Endothelial cell of umbilical vein (primary cell): Measurements from ENCODE around the gene KAZN. TPM values are rescaled to one million over a fixed set of nuclear protein-coding genes. Genes with fewer than 3 reads are reported as not detected.

Experiments used
- BruUV-seq: library from RNA; stranded (reverse); fragments of 400-500 nt; replicated peaks from 2 replicates; lab custom pipeline; 2021; lab: Mats Ljungman, UMichigan
- CTCF ChIA-PET: fragments of 300-600, 350-600 bp; sonication (Branson Sonifier 250); formaldehyde crosslinking; loops from one replicate; lab custom pipeline; 2021; ENCODE audit warnings: antibody characterized with exemption, inconsistent platforms; lab: Charles Lee
- POLR2A ChIA-PET: fragments of 300-600, 350-600 bp; sonication (Branson Sonifier 250); formaldehyde crosslinking; loops from one replicate; lab custom pipeline; 2021; ENCODE audit warnings: antibody characterized with exemption, inconsistent platforms; lab: Charles Lee
- DNase-seq: peaks from one replicate; pipeline ENCODE4 v3.0.0-alpha.2; 2011; ENCODE audit warnings: low read depth, low spot score
- FAIRE-seq: peaks from 2 replicates; lab custom pipeline; 2011; peaks lifted over from hg19 to GRCh38; lab: Jason Lieb, UNC
- H2AFZ ChIP-seq: 2 replicates; pipeline ENCODE4 v1.6.0; 2012; ENCODE audit warnings: low read depth, low read length, control low read depth, inconsistent platforms
- H3K27ac ChIP-seq: 2 replicates; pipeline ENCODE4 v1.5.1; 2011; ENCODE audit warnings: low read depth, mild to moderate bottlenecking, control low read depth, low read length, moderate library complexity; ENCODE audit not compliant: insufficient read depth
- H3K27me3 ChIP-seq, 2 experiments: 2 replicates each; pipeline versions ENCODE4 v1.6.0 to v1.6.1; 2011; ENCODE audit warnings: low read length in 2 of 2, mixed read lengths in 1 of 2; ENCODE audit not compliant: control insufficient read depth in 2 of 2, insufficient read depth in 2 of 2
- H3K36me3 ChIP-seq, 2 experiments: 2 replicates in 1 of 2; 3 replicates in 1 of 2; pipeline ENCODE4 v1.5.1; 2011; ENCODE audit warnings: low read length in 2 of 2, mild to moderate bottlenecking in 1 of 2, moderate library complexity in 1 of 2; ENCODE audit not compliant: control insufficient read depth in 2 of 2, insufficient read depth in 2 of 2; ENCODE audit errors: extremely low read depth in 1 of 2
- H3K4me1 ChIP-seq: 3 replicates; pipeline ENCODE4 v1.5.1; 2011; ENCODE audit warnings: mild to moderate bottlenecking, low read length; ENCODE audit not compliant: control insufficient read depth, insufficient read depth; ENCODE audit errors: extremely low read depth
- H3K4me2 ChIP-seq: 2 replicates; pipeline ENCODE4 v1.6.1; 2011; ENCODE audit warnings: low read length, control low read depth, mixed read lengths; ENCODE audit not compliant: insufficient read depth
- H3K4me3 ChIP-seq, 3 experiments: fragments of 200-600 bp in 1 of 3; sonication (generic), shearing (Covaris generic) in 1 of 3; replicated peaks in 1 of 3; 2 replicates each; pipeline ENCODE4 v1.5.1; 2011 to 2016; ENCODE audit warnings: control low read depth in 3 of 3, low read length in 3 of 3, mild to moderate bottlenecking in 2 of 3, inconsistent platforms in 1 of 3, low read depth in 1 of 3, moderate library complexity in 1 of 3; ENCODE audit not compliant: insufficient read depth in 1 of 3
- H3K79me2 ChIP-seq: 2 replicates; pipeline ENCODE4 v1.6.0; 2012; ENCODE audit warnings: low read length, inconsistent platforms; ENCODE audit not compliant: control insufficient read depth, insufficient read depth
- H3K9ac ChIP-seq: replicated peaks from 2 replicates; pipeline ENCODE3; 2011; ENCODE audit warnings: low read length, control low read depth; ENCODE audit not compliant: insufficient read depth; ENCODE audit errors: extremely low read depth
- H3K9me1 ChIP-seq: replicated peaks from 3 replicates; pipeline ENCODE4 v1.6.0; 2011; ENCODE audit warnings: mild to moderate bottlenecking, low read length; ENCODE audit not compliant: control insufficient read depth, insufficient read depth; ENCODE audit errors: extremely low read depth
- H3K9me3 ChIP-seq: replicated peaks from 2 replicates; pipeline ENCODE4 v1.5.1; 2012; ENCODE audit warnings: low read length, inconsistent platforms; ENCODE audit not compliant: control insufficient read depth, insufficient read depth
- H4K20me1 ChIP-seq: replicated peaks from 2 replicates; pipeline ENCODE3; 2011; ENCODE audit warnings: mild to moderate bottlenecking, low read length; ENCODE audit not compliant: control insufficient read depth, insufficient read depth; ENCODE audit errors: extremely low read depth
- CTCF ChIP-seq, 2 donors: IDR thresholded peaks; 1 replicate in 1 of 2; 2 replicates in 1 of 2; pipeline ENCODE4 v1.5.1; 2011; ENCODE audit warnings: low read length in 2 of 2, mild to moderate bottlenecking in 2 of 2, moderate library complexity in 2 of 2, control low read depth in 1 of 2, inconsistent platforms in 1 of 2, low read depth in 1 of 2; ENCODE audit not compliant: insufficient read depth in 1 of 2; ENCODE audit errors: extremely low read depth in 1 of 2
- EZH2 ChIP-seq: IDR thresholded peaks from 2 replicates; pipeline ENCODE4 v1.6.1; 2012; ENCODE audit warnings: borderline replicate concordance, low read depth, mild to moderate bottlenecking, moderate library complexity, low read length, inconsistent platforms; ENCODE audit not compliant: severe bottlenecking
- FOS ChIP-seq: IDR thresholded peaks from 2 replicates; pipeline ENCODE4 v1.6.1; 2011; ENCODE audit warnings: mild to moderate bottlenecking, low read length, moderate library complexity, borderline replicate concordance; ENCODE audit not compliant: insufficient read depth
- GATA2 ChIP-seq: IDR thresholded peaks from 2 replicates; pipeline ENCODE4 v1.7.0; 2011; ENCODE audit warnings: low read depth, mild to moderate bottlenecking, moderate library complexity, mixed read lengths, low read length; ENCODE audit not compliant: insufficient read length, insufficient read depth
- JUN ChIP-seq: IDR thresholded peaks from 2 replicates; pipeline ENCODE4 v1.6.1; 2011; ENCODE audit warnings: borderline replicate concordance, low read depth; ENCODE audit not compliant: insufficient read length, insufficient read depth
- MAX ChIP-seq: IDR thresholded peaks from 2 replicates; pipeline ENCODE4 v1.6.1; 2011; ENCODE audit not compliant: insufficient read depth, insufficient read length
- MYC ChIP-seq: IDR thresholded peaks from one replicate; pipeline ENCODE4 v1.6.1; 2011; ENCODE audit warnings: mild to moderate bottlenecking, low read depth, low read length
- POLR2A ChIP-seq: IDR thresholded peaks from 2 replicates; pipeline ENCODE4 v1.6.1; 2012; ENCODE audit warnings: low read depth, mild to moderate bottlenecking, control low read depth, low read length
- POLR2AphosphoS5 ChIP-seq: IDR thresholded peaks from 2 replicates; pipeline ENCODE4 v1.6.1; 2012; ENCODE audit warnings: low read depth, mild to moderate bottlenecking, control low read depth, low read length, moderate library complexity; ENCODE audit not compliant: insufficient read depth
- dilution Hi-C: fragments of 300-500 bp; cut with MboI; formaldehyde crosslinking; loops from one replicate; pipeline ENCODE4 v1.15.0; 2019; ENCODE audit warnings: low sequenced_read_pairs; ENCODE audit not compliant: extremely low pct_ligation_motif_present
- intact Hi-C: fragments of 100-400 bp; cut with micrococcal nuclease; formaldehyde crosslinking; loops from one replicate; pipeline ENCODE4 v1.10.0; 2022
- polyA plus RNA-seq, 4 experiments: library from polyadenylated mRNA; depleted of rRNA in 3 of 4; stranded (reverse) in 3 of 4; unstranded in 1 of 4; fragments of >200 nt; gene quantifications; 2 replicates each; pipeline versions ENCODE4 v1.2.1 to v1.2.3, GENCODE V29; 2011 to 2012; ENCODE audit warnings: missing spikeins in 1 of 4
- total RNA-seq: library from RNA; stranded (reverse); gene quantifications from 2 replicates; pipeline ENCODE4 v1.2.3, GENCODE V29; 2021

The KAZN gene
- total and polyA plus RNA-seq, 2 donors (not counting 3 experiments of a cell fraction or from before 2014, with no cell fraction given) = 1.6 to 5.8 TPM

GRCh38 chr1:14929547-14930246, 331.2 kb downstream of the KAZN start:
- intact Hi-C loops = no loop called here
- no peaks in the 10 kb centered on the region for H3K36me3 ChIP-seq
- H4K20me1 ChIP-seq = no peaks in the 10 kb centered on the region
- CTCF ChIA-PET = interaction anchor here (1.0 to 1.4 kb wide), 2 partner anchors 10 to 23 kb away, joined by 3 read pairs; no protein-coding TSS in a partner anchor
- no peak overlapping the region for H3K4me2 ChIP-seq
- POLR2A ChIA-PET = no interaction called here
- no peak overlapping the region for H3K27ac ChIP-seq
- H3K9me1 ChIP-seq = no peaks in the 10 kb centered on the region
- no peak for FAIRE-seq
- H2AFZ ChIP-seq = no peak overlapping the region
- H3K27me3 ChIP-seq = peaks cover 8 to 14% of the 10 kb centered on the region in 2 experiments
- no peak overlapping the region for H3K9ac ChIP-seq
- H3K79me2 ChIP-seq = no peaks in the 10 kb centered on the region
- no TSS peak for BruUV-seq
- no peaks in the 10 kb centered on the region for H3K9me3 ChIP-seq
- DNase-seq = no peak
- dilution Hi-C loops = no loop called here
- peaks cover 5% of the 10 kb centered on the region for H3K4me1 ChIP-seq
- H3K4me3 ChIP-seq = no peak overlapping the region
- no peak for TF ChIP-seq CTCF (IDR thresholded peaks at IDR 0.05; ENCODE audit: extremely low read depth in 1 of 2, insufficient read depth in 1 of 2, low read depth in 1 of 2, low read length in 2 of 2)
- no peak for TF ChIP-seq FOS
- no peak for TF ChIP-seq JUN
- TF ChIP-seq MAX = no peak
- TF ChIP-seq MYC = no peak
- TF ChIP-seq EZH2 = no peak
- TF ChIP-seq GATA2 = no peak
- TF ChIP-seq POLR2A = no peak
- TF ChIP-seq POLR2AphosphoS5 = no peak
